Pulmonary artery endothelial cell (primary cell): Measurements from ENCODE around the gene LTA. TPM values are rescaled to one million over a fixed set of nuclear protein-coding genes. Genes with fewer than 3 reads are reported as not detected.

Experiments
- DNase-seq: peaks from one replicate; pipeline ENCODE4 v3.0.0-alpha.2; 2011; ENCODE audit warnings: low read depth, low spot score
- total RNA-seq: library from RNA; depleted of rRNA; stranded (reverse); fragments of >200 nt; gene quantifications from 2 replicates; pipeline ENCODE4 v1.2.3, GENCODE V29; 2014

Gene LTA
- total RNA-seq, 1 donor from 2014 or later, result 0.07 TPM

GRCh38 chr6:31622684-31623091 lies 50.6 kb downstream of the LTA start:
- no peak for DNase-seq

Other genes starting within 250 kb of the LTA start
- 180 and 538 TPM in 2 replicates for gene HLA-B, start 215.1 kb upstream of the LTA start, total RNA-seq
- gene MICA, start 168.7 kb upstream of the LTA start, total RNA-seq, result 52.4 and 72.9 TPM in 2 replicates
- 24.8 and 29.2 TPM in 2 replicates for gene MICB, start 74.1 kb upstream of the LTA start, total RNA-seq
- not detected in 2 replicates for gene MCCD1, start 43.3 kb upstream of the LTA start, total RNA-seq
- gene DDX39B, start 30.3 kb upstream of the LTA start, total RNA-seq, result 507 and 634 TPM in 2 replicates
- 0.42 and 0.59 TPM in 2 replicates for gene ATP6V1G2, start 25.7 kb upstream of the LTA start, total RNA-seq
- gene NFKBIL1, start 24.7 kb upstream of the LTA start, total RNA-seq, result 21.9 and 30.1 TPM in 2 replicates
- gene TNF, start 3.3 kb downstream of the LTA start, total RNA-seq, result not detected in 2 replicates
- gene LTB, start 10.1 kb downstream of the LTA start, total RNA-seq, result 1.6 and 2.2 TPM in 2 replicates
- 0.14 and 0.73 TPM in 2 replicates for gene LST1, start 14.0 kb downstream of the LTA start, total RNA-seq
- not detected in 2 replicates for gene NCR3, start 20.7 kb downstream of the LTA start, total RNA-seq
- not detected in 2 replicates for gene AIF1, start 42.9 kb downstream of the LTA start, total RNA-seq
- 33.6 and 36.4 TPM in 2 replicates for gene PRRC2A, start 48.4 kb downstream of the LTA start, total RNA-seq
- gene BAG6, start 80.4 kb downstream of the LTA start, total RNA-seq, result 110 and 116 TPM in 2 replicates
- gene APOM, start 83.6 kb downstream of the LTA start, total RNA-seq, result 0.40 and 0.46 TPM in 2 replicates
- gene C6orf47, start 88.5 kb downstream of the LTA start, total RNA-seq, result 18.7 and 20.5 TPM in 2 replicates
- 12.1 and 12.5 TPM in 2 replicates for gene GPANK1, start 92.7 kb downstream of the LTA start, total RNA-seq
- gene CSNK2B, start 93.8 kb downstream of the LTA start, total RNA-seq, result 98.5 and 102 TPM in 2 replicates
- gene LY6G5B, start 97.7 kb downstream of the LTA start, total RNA-seq, result 1.5 and 1.9 TPM in 2 replicates
- gene LY6G5C, start 108.8 kb downstream of the LTA start, total RNA-seq, result 0.86 and 0.88 TPM in 2 replicates
- gene ABHD16A, start 131.0 kb downstream of the LTA start, total RNA-seq, result 37.3 and 65.3 TPM in 2 replicates
- gene LY6G6F, start 134.6 kb downstream of the LTA start, total RNA-seq, result not detected in 2 replicates
- not detected in 2 replicates for gene LY6G6D, start 143.1 kb downstream of the LTA start, total RNA-seq
- not detected in 2 replicates for gene LY6G6C, start 149.5 kb downstream of the LTA start, total RNA-seq
- not detected in 2 replicates for gene MPIG6B, start 151.1 kb downstream of the LTA start, total RNA-seq
- 84.0 and 89.4 TPM in 2 replicates for gene DDAH2, start 157.0 kb downstream of the LTA start, total RNA-seq
- gene CLIC1, start 164.2 kb downstream of the LTA start, total RNA-seq, result 860 and 926 TPM in 2 replicates
- gene MSH5, start 167.7 kb downstream of the LTA start, total RNA-seq, result 6.1 and 6.7 TPM in 2 replicates
- gene SAPCD1, start 190.4 kb downstream of the LTA start, total RNA-seq, result 0.78 and 0.92 TPM in 2 replicates
- gene VWA7, start 205.0 kb downstream of the LTA start, total RNA-seq, result under 0.01 and 0.11 TPM in 2 replicates
- gene VARS1, start 223.5 kb downstream of the LTA start, total RNA-seq, result 73.2 and 74.0 TPM in 2 replicates
- gene LSM2, start 234.7 kb downstream of the LTA start, total RNA-seq, result 45.8 and 55.3 TPM in 2 replicates
- gene HSPA1L, start 243.0 kb downstream of the LTA start, total RNA-seq, result 0.53 and 1.9 TPM in 2 replicates
- gene HSPA1A, start 243.3 kb downstream of the LTA start, total RNA-seq, result 33.6 and 431 TPM in 2 replicates